HG03064 (cell line): ENCODE results near the gene BMPR1B.
"Not testable (repeated sequence)": the region's sequence is repeated elsewhere in the genome, so short reads cannot be mapped to it uniquely, and the experiment has no call there.

ENCODE experiments used
- ATAC-seq: cut with Tn5 transposase; IDR thresholded peaks from one replicate; pipeline ENCODE4 v1.9.1; 2021; ENCODE audit warnings: low read depth; ENCODE audit not compliant: unreplicated experiment

The BMPR1B gene

DNA sequence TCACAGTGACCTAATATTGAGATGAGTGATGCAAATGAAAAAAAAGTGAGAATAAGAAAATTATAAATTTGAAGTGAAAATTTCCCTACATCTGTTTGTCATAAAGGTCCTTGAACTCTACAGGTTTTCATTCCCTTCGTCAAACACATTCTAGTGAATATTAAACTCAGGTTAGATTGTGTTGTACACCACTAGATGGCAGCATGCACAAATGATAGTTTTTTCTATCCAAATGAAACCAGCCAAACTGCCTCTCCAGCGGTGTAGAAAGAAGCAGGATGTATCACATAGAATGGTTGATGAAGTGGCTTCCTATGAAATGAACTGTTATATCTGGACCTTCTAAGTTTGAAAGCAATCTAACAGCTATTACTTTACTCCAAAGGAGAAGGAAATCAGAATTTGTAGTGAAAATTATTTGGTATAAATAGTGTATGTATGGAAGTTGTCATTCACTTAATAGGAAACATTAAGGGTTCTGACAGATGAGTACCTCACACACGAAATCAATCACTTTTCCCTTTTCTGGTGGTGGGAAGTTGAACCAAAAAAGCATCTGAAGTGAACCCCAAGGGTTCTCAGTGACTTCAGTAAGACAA, 408.3 kb downstream of the BMPR1B start:
- peak; percentile 86 for ATAC-seq

DNA sequence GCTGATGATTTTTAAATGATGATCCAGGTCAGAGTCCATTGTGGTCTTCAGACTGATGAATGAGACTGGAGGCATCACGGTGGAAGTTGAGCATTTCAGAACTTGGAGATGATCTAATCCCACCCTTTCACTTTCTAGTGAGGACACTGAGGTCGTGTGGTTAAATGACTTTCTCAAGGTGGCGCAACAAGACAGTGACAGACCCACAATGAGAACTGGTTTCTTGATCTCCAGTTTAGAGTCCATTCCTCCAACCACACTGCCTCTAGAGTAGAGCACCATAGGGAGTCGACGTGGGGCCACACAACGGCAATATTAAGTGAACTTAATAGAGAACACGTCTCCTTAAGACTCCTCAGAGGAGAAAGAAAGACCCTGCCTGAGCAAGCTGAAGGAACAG, 410.1 kb downstream of the BMPR1B start:
- ATAC-seq = no peak

DNA sequence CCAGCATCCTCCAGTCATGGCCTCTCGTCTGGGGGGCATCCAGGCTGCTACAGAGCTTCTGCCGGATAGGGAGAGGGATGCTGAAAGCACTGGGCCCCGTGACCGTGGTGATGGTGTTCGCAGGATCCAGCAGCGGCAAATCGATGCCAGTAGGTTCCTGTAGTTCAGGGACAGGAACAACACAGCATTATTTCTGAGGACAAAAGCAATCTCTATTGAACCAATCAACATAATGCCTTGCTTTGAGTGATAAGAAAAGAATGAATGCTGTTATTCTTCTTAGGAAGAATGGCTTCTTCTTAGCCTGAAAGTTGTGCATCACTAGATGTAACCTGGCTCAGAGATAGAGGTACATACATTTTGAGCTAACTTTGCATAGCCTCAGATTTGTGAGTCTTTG, 412.4 kb downstream of the BMPR1B start:
- no peak for ATAC-seq

DNA sequence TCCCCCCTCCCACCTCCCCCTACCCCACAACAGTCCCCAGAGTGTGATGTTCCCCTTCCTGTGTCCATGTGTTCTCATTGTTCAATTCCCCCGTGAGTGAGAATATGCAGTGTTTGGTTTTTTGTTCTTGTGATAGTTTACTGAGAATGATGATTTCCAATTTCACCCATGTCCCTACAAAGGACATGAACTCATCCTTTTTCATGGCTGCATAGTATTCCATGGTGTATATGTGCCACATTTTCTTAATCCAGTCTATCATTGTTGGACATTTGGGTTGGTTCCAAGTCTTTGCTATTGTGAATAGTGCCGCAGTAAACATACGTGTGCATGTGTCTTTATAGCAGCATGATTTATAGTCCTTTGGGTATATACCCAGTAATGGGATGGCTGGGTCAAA, 413.6 kb downstream of the BMPR1B start:
- ATAC-seq = not testable (repeated sequence)

DNA sequence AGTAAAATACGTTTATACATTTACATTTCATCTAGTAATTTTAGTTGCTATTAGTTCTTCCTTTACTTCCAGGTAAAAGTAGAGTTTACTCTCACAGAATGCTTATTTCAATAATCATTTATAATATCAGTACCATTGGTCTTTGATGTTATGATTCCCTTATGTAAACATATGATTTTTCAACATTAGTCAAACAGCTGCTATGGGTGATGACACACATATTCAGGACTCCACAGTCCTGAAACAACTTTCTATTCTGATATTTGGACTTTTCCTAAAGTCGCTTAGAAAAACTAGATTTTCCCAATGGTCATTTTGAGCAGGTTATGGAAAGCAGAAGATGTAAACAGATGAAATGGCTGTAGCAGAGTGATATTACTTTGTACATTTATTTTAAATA, 421.2 kb downstream of the BMPR1B start:
- no peak for ATAC-seq

DNA sequence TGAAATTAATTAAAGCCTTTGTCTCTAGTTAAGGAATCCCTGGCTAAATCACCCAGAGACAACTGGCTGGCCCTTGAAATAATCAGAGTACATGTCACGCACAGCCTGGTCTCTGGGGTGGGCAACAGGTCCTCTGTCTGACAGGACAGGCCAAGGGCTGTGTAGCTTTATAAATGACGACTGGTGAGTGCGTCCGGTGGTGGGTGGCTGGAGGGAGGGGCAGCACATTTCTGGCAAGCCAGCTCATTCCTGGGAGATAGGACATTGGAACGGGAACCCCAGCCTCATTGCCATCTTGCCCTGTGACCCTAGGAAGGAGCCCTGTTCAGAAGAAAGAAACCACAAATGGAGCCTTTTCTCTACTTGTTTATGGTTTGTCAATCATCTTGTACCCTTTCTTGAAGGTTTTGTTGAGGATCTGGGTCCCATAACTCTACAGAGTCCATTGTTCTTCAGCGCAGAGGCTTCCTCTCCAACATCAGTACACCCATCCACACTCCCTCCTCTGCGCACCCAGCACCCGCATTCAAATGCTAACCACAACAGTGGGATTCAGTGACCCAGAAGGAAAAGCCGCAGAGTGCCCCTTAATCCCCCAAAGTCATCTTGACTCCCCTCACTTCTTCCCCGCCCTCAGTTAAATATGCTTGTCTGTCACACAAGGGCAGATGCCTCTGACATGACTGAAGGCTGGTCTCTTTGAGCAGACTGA, 422.9 kb downstream of the BMPR1B start:
- no peak for ATAC-seq

DNA sequence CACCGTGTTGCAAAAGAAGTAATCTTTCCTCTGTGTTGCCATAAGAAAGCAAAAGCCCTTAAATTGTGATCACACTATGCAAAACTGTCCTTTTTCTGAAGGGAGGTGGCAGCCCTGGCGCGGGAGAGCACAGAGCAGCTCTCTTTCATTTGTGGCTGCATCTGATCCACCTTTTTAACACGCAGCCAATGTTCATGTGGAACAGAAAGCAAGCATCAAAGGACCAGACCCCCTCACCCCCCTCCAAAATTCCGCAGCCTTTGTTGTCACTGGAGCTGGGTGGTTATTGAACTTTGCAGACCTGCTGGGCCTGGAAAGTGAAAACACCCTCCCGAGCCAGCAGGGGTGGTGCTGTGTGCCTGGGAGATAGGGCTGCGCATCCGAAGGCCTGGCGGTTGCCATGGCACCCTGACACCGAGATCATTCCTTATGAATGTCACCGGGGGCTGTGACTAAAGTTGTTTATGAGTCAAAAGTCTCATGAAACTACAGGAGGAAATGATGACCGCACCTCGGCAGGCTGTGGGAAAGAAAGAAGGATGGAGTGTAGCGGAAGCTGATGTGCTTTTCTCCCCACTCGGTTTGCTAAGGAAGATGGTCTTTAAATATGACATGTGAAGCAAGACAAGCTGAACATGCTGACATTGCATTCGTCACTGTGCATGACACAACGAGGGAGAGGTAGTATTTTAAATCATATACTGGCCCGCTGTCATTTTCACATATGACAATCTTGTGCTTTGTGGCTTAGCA, 423.7 kb downstream of the BMPR1B start:
- no peak for ATAC-seq

DNA sequence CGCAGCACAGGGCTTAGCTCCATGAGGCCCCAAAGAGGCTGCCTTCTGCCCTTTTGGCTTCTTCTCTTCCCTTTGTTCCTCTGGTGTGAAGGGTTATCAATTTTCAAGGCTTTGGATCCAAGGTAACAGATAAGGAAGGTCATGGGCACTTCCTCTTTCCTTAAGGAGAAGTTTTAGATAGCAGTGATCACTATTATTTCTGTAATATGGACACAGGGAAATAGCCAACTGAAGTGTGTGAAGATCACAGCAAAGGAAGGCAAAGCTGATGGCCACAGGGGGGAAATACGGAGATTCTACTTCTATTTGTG, 424.2 kb downstream of the BMPR1B start:
- no peak for ATAC-seq

DNA sequence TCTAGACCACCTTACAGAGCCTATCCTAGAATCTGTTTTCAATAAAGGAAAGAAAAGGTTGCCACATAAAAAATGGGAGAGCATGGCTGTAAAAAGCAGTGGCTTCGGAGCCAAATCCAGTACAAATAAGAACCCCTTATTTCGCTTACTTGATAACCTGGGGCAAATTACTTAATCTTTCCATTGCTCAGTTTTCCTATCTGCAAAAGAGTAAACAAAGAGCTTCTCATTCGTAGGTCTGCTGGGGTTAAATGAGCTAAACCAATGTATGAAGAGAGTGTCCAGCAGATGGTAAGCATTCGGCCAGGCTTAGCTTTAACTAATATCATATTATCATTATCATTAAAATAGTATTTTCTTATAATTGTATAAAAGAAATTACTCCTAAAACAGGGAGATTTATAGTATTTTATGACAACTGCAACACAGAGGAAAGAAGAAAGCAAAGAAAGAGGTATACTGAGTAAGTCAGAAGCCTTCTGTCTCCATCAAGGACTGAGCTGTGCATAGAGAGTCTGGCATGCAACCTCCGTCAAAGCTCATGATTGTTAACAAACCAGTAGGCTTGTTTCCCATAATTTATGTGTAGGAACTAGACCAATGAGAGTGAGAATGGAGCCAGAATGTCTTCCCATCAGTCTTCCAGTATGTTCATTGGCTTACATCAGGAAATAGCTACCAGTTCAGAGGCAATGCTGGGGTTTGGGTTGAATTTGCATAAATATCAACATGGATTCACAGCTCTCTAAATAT, 426.1 kb downstream of the BMPR1B start:
- ATAC-seq = no peak

DNA sequence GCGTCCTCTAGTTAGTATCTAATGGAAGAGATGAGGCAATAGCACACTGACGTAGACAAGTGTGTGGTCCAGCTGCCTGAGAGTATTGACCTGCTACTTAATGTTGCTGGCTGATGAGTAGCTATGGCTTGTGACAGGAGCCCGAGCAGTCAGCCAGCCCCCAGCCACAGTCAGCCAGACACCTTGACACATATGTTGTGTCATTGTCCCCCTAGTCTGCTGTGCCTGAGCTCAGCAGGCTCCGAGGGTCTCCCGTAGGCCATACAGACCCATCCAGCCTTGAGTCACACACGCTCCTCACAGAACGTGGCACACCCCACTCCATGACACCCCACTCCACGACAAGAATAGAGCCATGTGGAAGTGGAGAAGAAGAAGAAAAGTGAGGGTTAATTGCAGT, 428.9 kb downstream of the BMPR1B start:
- ATAC-seq = no peak

DNA sequence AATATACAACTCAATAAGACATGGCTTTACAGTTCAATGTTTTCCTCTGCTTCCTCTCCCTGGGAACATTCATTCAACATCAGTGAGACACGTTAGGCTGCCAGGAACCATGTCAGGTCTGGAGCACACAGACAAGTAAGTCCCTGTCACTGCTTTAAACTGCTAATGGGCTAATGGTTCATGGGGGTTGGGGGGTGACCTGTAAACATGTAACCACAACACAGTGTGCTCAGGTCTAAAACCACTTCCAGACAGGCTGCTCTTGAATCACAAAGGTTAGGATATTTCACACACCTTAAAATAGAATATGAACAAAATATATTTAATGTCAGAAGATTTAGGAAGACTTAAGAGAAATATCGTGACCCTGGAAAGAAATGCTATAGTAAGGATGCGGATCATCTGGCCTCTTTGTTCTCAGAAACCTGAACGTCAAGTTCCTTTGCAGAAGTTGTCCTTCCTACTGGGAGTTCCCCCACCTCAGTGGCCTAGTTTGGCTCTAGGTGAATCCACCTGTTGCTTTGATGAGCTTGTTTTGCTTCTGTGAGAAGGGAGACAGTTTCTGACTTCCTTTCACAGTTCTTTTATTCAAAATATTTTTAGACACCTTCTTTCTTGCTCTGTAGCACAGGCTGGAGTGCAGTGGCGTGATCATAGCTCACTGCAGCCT, 431.1 kb downstream of the BMPR1B start:
- ATAC-seq = no peak

DNA sequence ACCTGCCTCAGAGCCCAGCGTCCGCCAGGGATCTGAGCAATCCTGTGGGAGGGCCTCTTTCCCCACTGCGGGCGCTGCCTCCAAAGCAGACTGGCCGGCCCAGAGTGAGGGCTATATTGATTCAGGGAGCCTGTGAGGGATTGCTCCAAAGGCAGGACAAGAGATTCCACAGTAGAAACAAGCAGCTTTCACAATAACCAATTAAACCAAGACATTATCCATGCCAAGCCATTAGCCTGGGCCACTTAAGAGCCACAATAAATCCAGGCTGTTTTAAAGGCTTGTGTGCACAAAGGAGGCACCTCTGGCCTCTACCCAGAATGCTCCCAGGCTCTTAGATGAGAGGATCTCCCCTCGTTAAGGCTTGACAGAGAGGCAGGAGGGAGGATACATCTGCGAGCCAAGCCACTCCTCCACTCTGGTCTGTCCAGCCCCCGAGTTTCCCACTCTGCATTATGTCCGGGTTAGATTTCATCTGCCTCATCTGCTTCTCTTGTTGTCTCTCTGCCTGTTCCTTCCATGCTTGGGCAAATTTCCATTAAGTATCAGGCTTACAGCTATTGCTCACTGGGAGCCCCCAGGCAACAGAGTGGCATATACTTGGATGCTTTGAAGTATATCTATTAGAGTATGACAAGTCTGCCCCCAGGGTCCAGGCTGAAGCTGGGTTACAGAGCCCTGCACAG, 433.1 kb downstream of the BMPR1B start:
- ATAC-seq = no peak

DNA sequence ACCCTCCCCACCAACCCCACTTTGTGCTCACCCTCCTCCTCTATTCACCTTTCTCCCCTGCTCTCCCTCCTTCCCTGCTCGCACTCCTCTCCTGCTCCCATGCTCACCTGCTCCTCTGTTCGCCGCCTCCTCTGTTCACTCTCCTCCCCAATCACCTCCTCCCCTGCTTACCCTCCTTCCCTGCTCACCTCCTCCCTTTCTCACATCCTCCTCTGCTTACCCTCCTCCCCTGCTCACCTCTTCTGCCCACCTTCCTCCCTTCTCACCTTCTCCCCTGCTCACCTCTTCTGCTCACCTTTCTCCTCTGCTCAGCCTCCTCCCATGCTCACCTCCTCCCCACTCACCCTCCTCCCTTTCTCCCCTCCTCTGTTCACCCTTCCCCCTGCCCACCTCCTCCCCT, 433.8 kb downstream of the BMPR1B start:
- no peak for ATAC-seq

DNA sequence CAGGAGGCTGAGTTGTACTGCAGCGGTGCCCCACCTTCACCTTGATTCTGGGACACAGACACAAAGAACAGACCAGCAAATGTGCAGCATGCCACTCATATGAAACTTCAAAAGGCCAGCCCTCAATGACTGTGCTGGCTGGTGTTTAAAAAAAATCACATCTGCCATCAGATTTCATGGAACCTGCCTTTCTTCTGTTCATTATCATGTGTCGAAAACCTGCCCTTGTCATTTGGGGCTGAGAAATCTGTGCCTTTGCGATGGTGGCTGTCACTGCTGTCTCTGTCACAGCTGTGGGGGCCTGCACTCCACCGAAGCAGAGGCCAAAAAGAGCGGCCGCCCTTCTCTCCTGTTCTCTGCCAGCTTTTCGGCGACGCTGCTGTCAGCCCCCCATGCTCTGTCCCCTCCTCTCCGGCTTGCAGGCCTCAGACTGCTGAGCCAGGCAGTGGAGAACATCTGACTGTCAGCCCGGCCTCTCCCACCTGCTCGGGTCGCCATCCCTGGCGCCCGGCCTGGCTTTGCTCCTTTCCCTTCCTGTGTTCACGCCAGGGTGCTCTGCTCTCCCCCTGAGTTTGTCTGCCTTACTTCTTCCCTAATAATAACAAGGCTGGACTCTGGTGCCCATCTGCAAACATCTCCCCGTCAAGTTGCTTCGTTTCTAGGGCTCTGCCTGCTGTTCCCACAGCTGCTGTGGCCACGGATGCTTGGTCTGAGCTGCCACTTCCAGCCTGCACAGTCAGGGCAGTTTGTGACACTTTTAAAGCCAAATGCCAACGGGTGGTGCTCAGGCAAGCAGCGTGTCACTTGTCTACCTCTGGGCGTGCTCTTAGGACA, 435.9 kb downstream of the BMPR1B start:
- ATAC-seq = no peak

DNA sequence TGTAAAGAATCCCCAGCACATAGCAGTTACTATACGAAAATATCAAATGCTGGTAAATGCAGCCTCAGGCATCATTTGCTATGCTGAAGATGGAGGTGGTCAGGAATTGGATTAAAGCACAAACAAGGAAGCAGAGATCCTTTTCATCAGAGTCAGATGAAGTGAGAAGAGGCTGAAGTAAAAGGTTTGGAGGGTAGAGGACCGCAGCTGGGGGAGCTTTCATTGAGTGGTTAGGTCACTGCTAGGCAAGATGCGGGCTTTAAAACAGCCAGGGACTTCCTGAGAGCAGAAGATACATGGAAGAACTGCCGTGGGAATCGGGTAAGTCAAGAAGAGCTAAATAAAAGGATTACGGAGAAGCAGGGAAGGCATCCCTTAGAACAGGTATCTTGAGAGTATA, 439.6 kb downstream of the BMPR1B start:
- no peak for ATAC-seq

DNA sequence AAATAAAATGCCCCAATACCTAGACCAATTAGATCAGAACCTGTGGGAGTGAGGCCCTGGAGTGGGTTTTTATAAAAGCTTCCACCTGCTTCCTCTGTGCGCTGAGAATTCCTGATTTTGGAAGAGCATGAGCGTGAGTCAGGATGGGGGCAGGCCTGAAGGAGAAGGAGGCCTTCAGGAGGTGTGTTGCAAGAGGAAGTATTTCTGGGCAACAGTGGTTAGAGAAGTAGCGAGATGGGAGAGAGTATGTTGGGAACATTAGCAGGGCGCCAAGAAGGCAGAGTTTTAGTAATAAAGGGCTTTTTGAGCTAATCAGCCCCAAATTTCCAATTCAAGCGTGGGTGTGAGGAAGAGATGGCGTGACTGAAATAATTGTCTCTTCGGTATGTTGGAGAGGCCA, 441.2 kb downstream of the BMPR1B start:
- ATAC-seq = no peak

DNA sequence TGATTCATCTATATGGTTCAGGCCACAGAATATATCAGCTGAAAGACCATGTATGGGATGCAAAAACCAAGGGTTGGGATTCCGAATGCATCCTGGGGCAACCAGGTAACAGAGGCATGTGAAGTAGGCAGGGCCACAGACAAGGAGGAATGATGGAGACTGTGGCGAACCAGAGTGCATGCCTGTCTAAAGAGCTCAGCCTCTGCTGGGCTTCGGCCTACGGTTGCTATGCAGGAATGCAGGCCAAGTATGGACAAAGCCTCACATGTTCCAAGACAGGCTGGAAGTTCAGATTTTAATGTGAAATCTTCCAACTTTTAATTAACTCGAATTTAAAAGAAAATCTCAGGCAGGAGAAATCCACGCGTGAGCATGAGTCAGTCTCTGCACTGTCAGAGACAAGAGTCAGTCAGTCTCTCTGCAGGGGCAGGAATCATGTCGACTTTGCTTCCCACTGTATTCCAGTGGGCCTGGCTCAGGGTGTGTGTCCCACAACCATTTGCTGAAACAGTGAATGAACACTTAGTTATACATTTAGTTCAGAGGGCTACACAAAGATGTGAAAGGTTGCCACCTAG, 446.6 kb downstream of the BMPR1B start:
- ATAC-seq = no peak

DNA sequence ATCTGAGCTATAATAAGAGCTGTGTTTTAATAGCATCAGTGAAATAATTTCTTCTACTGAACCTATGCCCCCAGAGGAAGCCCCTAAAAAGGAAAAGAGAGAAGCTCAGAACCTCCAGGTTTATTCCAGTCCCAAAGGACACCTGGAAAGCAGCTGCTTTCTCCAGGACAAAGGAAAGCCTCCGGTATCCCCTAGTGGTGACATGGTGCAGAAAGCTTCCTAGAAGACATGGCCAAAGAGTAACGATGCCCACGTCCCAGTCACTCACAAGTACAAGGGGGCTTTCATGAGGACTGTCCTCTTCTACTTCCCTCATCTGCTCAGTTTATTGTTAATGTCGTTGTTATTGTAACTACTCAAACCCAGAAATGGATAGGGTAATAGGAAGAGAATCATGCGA, 447.1 kb downstream of the BMPR1B start:
- ATAC-seq = no peak
